Gastrocnemius medialis (tissue), 4 donors: Measurements from ENCODE around the gene TUBGCP4.

Experiments
- CTCF ChIP-seq, 5 experiments: fragments of 450-650 bp in 3 of 5; fragments of 200-600 bp in 2 of 5; sonication (generic) in 2 of 5; IDR thresholded peaks in 4 of 5; conservative IDR thresholded peaks in 1 of 5; 1 replicate in 4 of 5; 2 replicates in 1 of 5; pipeline ENCODE4 v1.5.1; 2016 to 2019; ENCODE audit warnings: antibody characterized with exemption in 5 of 5, mild to moderate bottlenecking in 3 of 5, moderate library complexity in 3 of 5
- POLR2A ChIP-seq, 2 donors: fragments of 450-650 bp; IDR thresholded peaks; one replicate each; pipeline ENCODE4 v1.6.1; 2017; ENCODE audit warnings: antibody characterized with exemption in 2 of 2, mild to moderate bottlenecking in 2 of 2, moderate library complexity in 2 of 2

- TF ChIP-seq CTCF (IDR thresholded peaks at IDR 0.05 in 4 of 5, conservative IDR thresholded peaks at IDR 0.05 in 1 of 5) (no peak), POLR2A (IDR thresholded peaks at IDR 0.05) (no peak)
Observed at GRCh38 chr15:43390723-43391122, 19.8 kb downstream of the TUBGCP4 start.
